NOMO-1 (cell line): ENCODE measurements around the gene CCM2.
A peak's percentile ranks its signal among the peaks of the same experiment; 100 is the strongest.
"Not testable (repeated sequence)": the region's sequence is repeated elsewhere in the genome, so short reads cannot be mapped to it uniquely, and the experiment has no call there.

Source experiments
- DNase-seq, 2 experiments: peaks; one replicate each; lab custom pipeline; 2025; ENCODE audit not compliant: unreplicated experiment in 2 of 2; lab: John Stamatoyannopoulos, UW

CCM2 gene

GRCh38 chr7:45098983-45099839 lies 99.2 kb downstream of the CCM2 start:
- no peak for DNase-seq

GRCh38 chr7:45099891-45100760 lies 100.1 kb downstream of the CCM2 start:
- DNase-seq = no peak

- DNase-seq = no peak
Measured at GRCh38 chr7:45100761-45101480, 100.9 kb downstream of the CCM2 start.

DNA sequence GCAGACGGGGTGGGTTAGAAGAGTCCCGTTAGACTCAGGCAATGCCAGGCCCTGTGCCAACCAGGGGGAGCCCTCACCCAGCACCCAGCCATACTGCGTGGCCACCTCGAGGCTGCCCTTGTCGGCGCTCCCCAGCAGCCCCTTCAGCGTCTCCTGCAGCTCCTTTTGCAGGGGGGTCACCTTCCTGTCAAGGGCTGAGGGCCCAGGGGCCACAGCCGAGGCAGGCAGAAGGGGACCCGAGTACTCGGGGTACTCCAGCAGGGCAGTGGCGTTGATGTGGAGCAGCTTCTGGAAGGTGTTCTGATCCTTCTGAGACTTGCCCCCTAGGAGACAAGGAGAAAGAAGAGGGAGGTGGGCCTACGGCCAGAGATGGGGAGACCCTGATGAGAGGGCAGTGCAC lies 101.7 kb downstream of the CCM2 start:
- DNase-seq = no peak

DNA sequence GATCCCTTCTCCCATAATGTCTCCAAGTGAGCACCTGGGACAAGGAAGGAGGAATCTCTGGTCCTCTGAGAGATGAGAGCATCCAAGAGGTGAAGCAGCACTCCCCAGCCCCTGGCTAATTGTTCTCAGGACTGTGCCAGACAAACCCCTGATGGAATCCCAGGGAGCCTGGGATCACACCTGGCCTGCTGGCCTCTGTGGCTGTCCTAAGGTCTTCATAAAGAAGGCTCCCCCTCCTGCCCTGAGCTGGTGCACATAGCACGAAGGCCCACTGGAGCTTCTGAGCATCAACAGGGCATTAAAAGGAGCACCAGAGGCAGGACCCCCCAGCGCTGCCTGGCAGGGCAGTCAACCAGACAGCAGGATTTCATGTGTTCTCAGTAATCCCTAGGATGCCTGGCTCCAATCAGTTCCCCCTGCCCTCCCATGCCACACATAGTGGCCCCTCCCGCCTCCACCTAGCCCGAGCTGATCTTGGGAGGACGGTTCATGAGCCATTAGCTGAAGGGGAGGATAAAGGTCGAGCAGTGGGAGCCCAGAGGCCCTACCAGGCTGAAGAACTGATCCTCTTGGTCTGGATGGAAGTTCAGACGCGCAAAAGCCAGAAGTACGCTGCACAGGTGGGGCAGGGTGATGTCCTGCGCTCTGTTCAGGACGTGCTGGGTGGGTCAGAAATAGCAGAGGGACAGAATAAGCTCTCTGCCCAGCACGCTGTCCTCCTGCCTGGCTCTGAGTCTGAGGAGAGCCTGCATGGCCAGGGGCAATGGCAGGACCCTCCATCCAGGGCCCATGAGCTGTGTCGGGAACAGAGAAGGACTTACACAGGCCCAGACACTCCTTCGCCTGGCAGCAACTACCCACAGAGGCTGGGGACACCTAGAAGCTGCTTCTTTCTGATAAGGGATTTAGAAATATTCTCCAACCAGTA lies 103.0 kb downstream of the CCM2 start:
- no peak for DNase-seq

GRCh38 chr7:45103958-45104843 lies 104.2 kb downstream of the CCM2 start:
- no peak for DNase-seq

- DNase-seq = no peak
Measured at GRCh38 chr7:45104844-45105587, 105.0 kb downstream of the CCM2 start.

DNA sequence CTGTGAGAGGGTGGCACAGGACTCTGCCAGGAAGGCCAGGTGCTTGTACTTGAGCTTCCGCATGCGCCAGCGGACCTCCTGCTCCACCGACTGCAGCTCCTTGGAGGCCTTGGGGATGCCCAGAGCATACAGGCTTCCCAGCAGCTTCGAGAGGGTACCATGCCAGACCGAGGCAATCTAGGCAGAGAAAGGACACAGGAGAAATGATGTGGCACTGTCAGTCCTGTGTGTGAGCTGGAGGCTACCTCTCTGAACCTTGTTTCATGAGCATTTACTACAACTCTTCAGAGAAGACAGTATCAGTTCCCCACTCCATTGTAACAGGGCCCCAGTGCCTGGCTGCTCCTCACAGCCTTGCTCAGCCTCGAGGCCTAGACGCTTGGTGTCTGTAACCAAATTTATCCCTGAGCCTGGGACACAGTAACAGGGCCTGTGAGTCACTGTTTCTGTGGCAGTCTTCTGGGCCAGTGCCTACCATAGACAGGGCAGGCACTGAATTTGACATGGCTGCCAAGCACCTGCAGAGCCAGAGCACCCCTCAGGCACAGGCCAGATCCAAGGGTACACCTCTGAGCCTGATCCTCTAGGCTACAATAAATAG lies 105.7 kb downstream of the CCM2 start:
- DNase-seq = no peak

DNA sequence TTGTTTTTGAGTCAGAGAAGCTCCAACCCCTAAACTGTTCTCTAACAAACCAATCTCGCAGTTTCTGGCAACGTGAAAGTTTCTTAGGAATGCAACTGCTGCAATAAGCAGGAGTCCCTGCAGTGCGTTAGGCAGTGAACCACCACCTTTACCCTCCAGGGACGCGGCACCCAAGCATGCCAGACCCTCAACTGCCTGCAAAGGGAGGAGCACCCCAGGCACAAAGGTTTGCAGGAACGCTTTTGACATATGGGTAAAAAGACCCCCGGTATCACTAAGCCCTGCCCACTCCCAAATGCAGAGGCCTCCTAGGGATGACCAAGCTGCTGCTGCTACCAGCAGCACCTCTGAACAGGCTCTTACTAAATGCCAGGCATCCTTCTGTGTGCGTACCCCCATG lies 106.8 kb downstream of the CCM2 start:
- no peak for DNase-seq

DNA sequence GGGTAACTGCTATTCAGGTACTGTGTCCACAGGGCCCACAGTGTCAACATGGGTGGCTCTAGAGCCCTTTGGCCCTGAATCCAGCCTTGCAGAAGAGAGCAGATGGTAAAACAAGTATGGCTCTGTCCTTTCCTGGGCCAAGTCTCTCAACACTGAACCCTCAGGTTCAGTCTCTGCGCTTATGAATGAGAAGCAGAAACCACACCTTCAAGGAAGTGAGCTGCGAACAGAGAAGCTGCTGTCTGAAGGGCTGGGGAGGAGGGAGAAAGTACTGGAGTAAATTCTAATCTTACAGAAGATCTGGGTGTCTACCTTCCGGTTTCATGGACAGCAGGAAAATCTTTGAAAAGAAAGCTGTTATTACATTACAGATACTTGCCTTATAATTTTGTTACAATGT lies 107.4 kb downstream of the CCM2 start:
- DNase-seq = no peak

- DNase-seq = no peak
Measured at GRCh38 chr7:45108863-45109262, 108.9 kb downstream of the CCM2 start.

DNA sequence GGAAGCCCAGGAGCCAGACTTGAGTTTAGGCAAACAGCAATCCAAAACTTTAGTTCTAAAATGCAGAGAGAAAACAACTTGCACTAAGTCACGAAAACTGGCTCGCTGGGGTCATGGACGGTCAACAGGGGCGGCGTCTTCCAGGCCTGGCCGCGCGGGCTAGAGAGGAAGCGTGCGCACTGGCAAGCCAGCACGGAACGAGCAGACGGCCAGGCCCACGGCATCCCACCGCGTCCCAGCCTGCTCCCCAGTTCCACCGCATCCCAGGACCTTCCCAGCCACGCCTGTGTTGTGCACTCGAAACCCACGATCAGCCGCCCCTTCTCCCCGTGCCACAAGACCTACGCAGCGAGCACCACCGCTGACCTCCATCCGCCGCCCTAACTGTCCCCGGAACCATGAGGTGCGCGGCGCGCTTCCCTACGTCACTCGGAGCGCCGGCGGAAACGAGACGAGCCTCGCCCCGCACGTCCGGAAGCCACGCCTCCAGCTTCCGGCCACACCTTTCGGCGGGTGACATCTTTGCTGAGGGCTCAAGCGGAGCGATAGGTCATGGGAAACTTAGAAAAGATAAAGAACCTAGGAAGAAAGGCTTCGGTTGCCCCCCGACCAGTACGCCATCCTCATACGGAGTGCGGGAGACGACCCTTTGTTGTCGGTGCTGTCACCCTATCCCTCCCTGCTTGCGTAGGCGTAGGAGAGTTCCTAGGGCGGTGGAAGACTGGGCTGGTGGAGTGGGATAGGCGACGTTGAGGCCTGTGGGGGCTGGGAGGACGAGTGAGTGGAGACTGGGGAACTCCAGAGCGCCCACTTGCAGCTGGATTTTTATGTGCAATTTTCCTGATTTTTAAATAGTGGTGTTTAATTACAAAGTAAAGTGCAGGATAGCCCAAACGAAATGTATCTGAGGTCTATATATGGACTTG lies 111.6 kb downstream of the CCM2 start, which contains the start of gene TBRG4:
Gene TBRG4, minus strand, starts transcription at position 400 of the 926 bp plus-strand sequence. CDS start 2,460 bp downstream, outside the sequence.
- DNase-seq = peak; percentile 94 to 95

- no peak for DNase-seq
Measured at GRCh38 chr7:45112648-45113047, 112.6 kb downstream of the CCM2 start.

GRCh38 chr7:45114257-45114656 lies 114.3 kb downstream of the CCM2 start:
- DNase-seq = not testable (repeated sequence)

DNA sequence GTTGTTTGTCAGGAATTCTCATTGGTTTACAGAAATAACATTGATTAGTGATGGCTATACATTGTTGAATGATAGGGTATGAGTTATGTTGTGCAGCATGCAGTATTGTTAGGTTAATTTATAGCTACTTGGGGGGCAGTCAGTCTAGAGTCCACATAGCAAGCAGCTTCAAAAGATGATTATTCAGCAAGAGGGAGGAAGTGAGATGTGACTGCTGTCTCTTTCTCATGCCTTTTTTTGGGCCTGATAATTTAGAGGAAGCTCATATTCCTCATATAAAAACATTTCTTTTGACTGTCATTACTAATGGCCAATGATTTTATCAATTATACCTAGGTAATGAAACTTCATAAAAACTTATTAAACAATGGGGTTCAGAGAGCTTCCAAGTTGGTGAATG lies 114.9 kb downstream of the CCM2 start:
- peak in 1 of 2 experiments; percentile 10 for DNase-seq

GRCh38 chr7:45116048-45116447 lies 116.0 kb downstream of the CCM2 start:
- DNase-seq = no peak

- DNase-seq = no peak
Measured at GRCh38 chr7:45117582-45117981, 117.6 kb downstream of the CCM2 start.
